Ovary (tissue), 9 donors: ENCODE results near the gene ST6GALNAC2. TPM values are rescaled to one million over a fixed set of nuclear protein-coding genes. Genes with fewer than 3 reads are reported as not detected.
A peak's percentile ranks its signal among the peaks of the same experiment; 100 is the strongest.

Experiments
- DNase-seq, 5 donors: peaks; one replicate each; pipeline ENCODE4 v3.0.0-alpha.2; 2019 to 2020
- H3K27ac ChIP-seq, 2 donors: fragments of 200-600 bp; one replicate each; pipeline versions ENCODE4 v1.5.1 to v1.8.0; 2019 to 2022
- H3K27me3 ChIP-seq: fragments of 200-600 bp; one replicate; pipeline ENCODE4 v1.8.0; 2022
- H3K36me3 ChIP-seq: fragments of 200-600 bp; sonication (generic); one replicate; pipeline ENCODE4 v1.5.1; 2019
- H3K4me1 ChIP-seq: one replicate; pipeline ENCODE4 v1.8.1; 2013; ENCODE audit warnings: mild to moderate bottlenecking, moderate library complexity; ENCODE audit not compliant: insufficient read depth
- H3K4me3 ChIP-seq: fragments of 200-600 bp; sonication (generic); one replicate; pipeline ENCODE4 v1.5.1; 2017
- H3K9me3 ChIP-seq, 2 donors: fragments of 200-600 bp in 1 of 2; sonication (generic) in 1 of 2; one replicate each; pipeline versions ENCODE4 v1.5.1 to v1.8.1; 2013 to 2019; ENCODE audit warnings: mild to moderate bottlenecking in 1 of 2, moderate library complexity in 1 of 2
- CTCF ChIP-seq, 3 donors: fragments of 450-650 bp in 2 of 3; fragments of 200-600 bp in 1 of 3; IDR thresholded peaks; one replicate each; pipeline versions ENCODE4 v1.5.1 to v1.8.0; 2016 to 2022; ENCODE audit warnings: antibody characterized with exemption in 3 of 3, mild to moderate bottlenecking in 1 of 3
- EP300 ChIP-seq: sonication (generic); formaldehyde crosslinking; IDR thresholded peaks from one replicate; pipeline ENCODE4 v1.6.1; 2017; ENCODE audit warnings: antibody characterized with exemption
- POLR2A ChIP-seq: fragments of 450-650 bp; IDR thresholded peaks from one replicate; pipeline ENCODE4 v1.6.1; 2017; ENCODE audit warnings: antibody characterized with exemption, mild to moderate bottlenecking, moderate library complexity
- WGBS, 3 donors: extraction: QIAGEN DNeasy Blood & Tissue Kit in 1 of 3; methylation state at CpG; one replicate each; pipeline versions ENCODE4 v1.1.5 to v1.1.7; 2013 to 2017; 5-methylcytosine and 5-hydroxymethylcytosine counted together
- intact Hi-C, 4 donors: fragments of 100-400 bp; cut with DNase I; formaldehyde crosslinking; loops; one replicate each; pipeline versions ENCODE4 v1.11.0 to v1.15.1; 2022 to 2023
- polyA plus RNA-seq, 2 donors: library from polyadenylated mRNA; stranded (reverse); fragments of 200-250 nt in 1 of 2; fragments of 350-450 nt in 1 of 2; fragmentation: Illumina TruSeq in 1 of 2; extraction: RNeasy Lipid Tissue Mini Kit (QIAGEN cat#74804) in 1 of 2; gene quantifications; one replicate each; pipeline ENCODE4 v1.2.3, GENCODE V29; 2013 to 2014
- total RNA-seq, 7 donors: library from RNA; depleted of rRNA in 2 of 7; stranded (reverse); fragments of >200 nt in 2 of 7; fragmentation: NEBNext Ultra II Directional in 3 of 7; extraction: Animal tissue kit (Norgen Biotek cat#: 25700) in 3 of 7; gene quantifications; one replicate each; pipeline versions ENCODE4 v1.1.0 to v1.2.4, GENCODE V29; 2016 to 2023
- donor health status: DM: no; HTN: no; CAD: no; lungs with moderate emphysema.
- donor health status: DM: no; HTN: no; CAD: no.
- donor health status: Bipolar disorder and iron deficiency.
- donor health status: DM: yes; HTN: yes; CAD: no.
- donor health status: DM: no; HTN: no; CAD: no.
- donor health status: DM: yes; HTN: yes; CAD: no.

The ST6GALNAC2 gene
- total and polyA plus RNA-seq, 9 donors: 1.4 to 61.6 (median 4.9) TPM

- no peaks in the 10 kb centered on the region for H3K9me3 ChIP-seq
- DNase-seq: no peak
- 24 to 52% (median 41%) methylated on average over 17 of the region's 17 CpGs for WGBS, 3 donors
- H3K36me3 ChIP-seq: no peaks in the 10 kb centered on the region
- intact Hi-C loops: loop anchor here in 1 of 4 donors (2.0 kb wide), 1 partner anchor 64 kb away; no protein-coding TSS in a partner anchor
- H3K27ac ChIP-seq: no peak overlapping the region
- no peak overlapping the region for H3K4me3 ChIP-seq
- peaks cover 7% of the 10 kb centered on the region for H3K4me1 ChIP-seq
- H3K27me3 ChIP-seq: no peaks in the 10 kb centered on the region
- TF ChIP-seq CTCF (IDR thresholded peaks at IDR 0.05) (no peak), EP300 (no peak), POLR2A (no peak)
Observed at GRCh38 chr17:76586741-76587487, 1.3 kb upstream of the ST6GALNAC2 start.

GRCh38 chr17:76585033-76585648 is 519 bp downstream of the ST6GALNAC2 start:
- H3K27me3 ChIP-seq: no peaks in the 10 kb centered on the region
- peak in 4 of 5 donors; percentile 34 to 65 (median 44) for DNase-seq
- whole genome bisulfite sequencing, 3 donors: 0 to 1% (median 1%) methylated on average over 58 to 62 of the region's 62 CpGs

GRCh38 chr17:76584427-76585032 is 1.1 kb downstream of the ST6GALNAC2 start:
- no peak for TF ChIP-seq CTCF (IDR thresholded peaks at IDR 0.05)
- no peak for TF ChIP-seq EP300
- no peaks in the 10 kb centered on the region for H3K9me3 ChIP-seq
- DNase-seq: no peak
- no peak overlapping the region for H3K27ac ChIP-seq
- peaks cover 7% of the 10 kb centered on the region for H3K4me1 ChIP-seq
- H3K4me3 ChIP-seq: peak overlapping the region; percentile 47
- WGBS, 3 donors: 24 to 36% (median 35%) methylated on average over 17 of the region's 17 CpGs
- no peaks in the 10 kb centered on the region for H3K27me3 ChIP-seq
- no peaks in the 10 kb centered on the region for H3K36me3 ChIP-seq
- intact Hi-C loops: no loop called here

More at GRCh38 chr17:76585033-76585648, 519 bp downstream of the ST6GALNAC2 start:
- TF ChIP-seq POLR2A (no peak), EP300 (no peak), CTCF (IDR thresholded peaks at IDR 0.05) (no peak)
- Histone ChIP-seq H3K27ac (no peak overlapping the region), H3K36me3 (no peaks in the 10 kb centered on the region), H3K4me3 (peak overlapping the region; percentile 47), H3K4me1 (peaks cover 7% of the 10 kb centered on the region), H3K9me3 (no peaks in the 10 kb centered on the region)
- intact Hi-C loops: no loop called here

GRCh38 chr17:76582660-76583059 is 3.0 kb downstream of the ST6GALNAC2 start:
- Histone ChIP-seq H3K9me3 (no peaks in the 10 kb centered on the region), H3K4me3 (no peak overlapping the region), H3K27ac (no peak overlapping the region), H3K4me1 (peaks cover 7% of the 10 kb centered on the region), H3K27me3 (no peaks in the 10 kb centered on the region), H3K36me3 (no peaks in the 10 kb centered on the region)
- DNase-seq: no peak
- 18 to 26% (median 18%) methylated on average over 3 of the region's 3 CpGs for WGBS, 3 donors
- no peak for TF ChIP-seq CTCF (IDR thresholded peaks at IDR 0.05)
- no peak for TF ChIP-seq POLR2A
- TF ChIP-seq EP300: no peak
- intact Hi-C loops: no loop called here
